H1 (cell line): ENCODE measurements around the gene NAV2. TPM values are rescaled to one million over a fixed set of nuclear protein-coding genes. Genes with fewer than 3 reads are reported as not detected.

ENCODE experiments used
- CTCF ChIA-PET: fragments of 300-600 bp; sonication (Branson Sonifier 250); formaldehyde crosslinking; loops from one replicate; lab custom pipeline; 2021; ENCODE audit not compliant: partially characterized antibody; lab: Charles Lee
- POLR2A ChIA-PET: fragments of 300-600 bp; sonication (Branson Sonifier 250); formaldehyde crosslinking; loops from one replicate; lab custom pipeline; 2021; ENCODE audit warnings: inconsistent platforms; ENCODE audit not compliant: partially characterized antibody; lab: Charles Lee
- DNase-seq, 2 experiments: peaks; one replicate each; pipeline versions ENCODE4 v3.0.0 to v3.0.0-alpha.2; 2010 to 2022; ENCODE audit warnings: low spot score in 2 of 2, low read depth in 1 of 2, mixed read lengths in 1 of 2
- FAIRE-seq: peaks from 2 replicates; lab custom pipeline; 2011; peaks lifted over from hg19 to GRCh38; lab: Jason Lieb, UNC
- H2AFZ ChIP-seq: 2 replicates; pipeline ENCODE4 v1.8.1; 2012; ENCODE audit warnings: low read length, inconsistent platforms
- H2AK5ac ChIP-seq: 2 replicates; pipeline ENCODE4 v1.6.1; 2013; ENCODE audit warnings: low read depth, low read length
- H2BK120ac ChIP-seq: replicated peaks from 2 replicates; pipeline ENCODE3; 2013; ENCODE audit warnings: low read depth, low read length, inconsistent platforms
- H2BK12ac ChIP-seq: 2 replicates; pipeline ENCODE4 v1.6.1; 2013; ENCODE audit warnings: low read depth, low read length
- H2BK15ac ChIP-seq: 2 replicates; pipeline ENCODE4 v1.6.1; 2013; ENCODE audit warnings: low read length
- H2BK20ac ChIP-seq: 2 replicates; pipeline ENCODE4 v1.6.1; 2013; ENCODE audit warnings: low read length
- H2BK5ac ChIP-seq: 2 replicates; pipeline ENCODE4 v1.6.1; 2013; ENCODE audit warnings: low read depth, low read length
- H3K14ac ChIP-seq: 2 replicates; pipeline ENCODE4 v1.6.1; 2013; ENCODE audit warnings: inconsistent platforms; ENCODE audit not compliant: insufficient read length
- H3K18ac ChIP-seq: 2 replicates; pipeline ENCODE4 v1.6.1; 2013; ENCODE audit warnings: low read length; ENCODE audit errors: extremely low read depth
- H3K23ac ChIP-seq: 2 replicates; pipeline ENCODE4 v1.6.1; 2013; ENCODE audit warnings: inconsistent platforms; ENCODE audit not compliant: insufficient read length
- H3K23me2 ChIP-seq: 2 replicates; pipeline ENCODE4 v1.6.1; 2013; ENCODE audit warnings: low read depth, low read length
- H3K27ac ChIP-seq: 2 replicates; pipeline ENCODE4 v1.6.1; 2011; ENCODE audit warnings: low read depth, low read length, inconsistent platforms
- H3K27me3 ChIP-seq, 4 experiments: replicated peaks in 1 of 4; 1 replicate in 1 of 4; 2 replicates in 3 of 4; pipeline versions ENCODE4 v1.6.1 to v1.8.1; 2011 to 2013; ENCODE audit warnings: low read length in 3 of 4, mild to moderate bottlenecking in 3 of 4, inconsistent platforms in 2 of 4, mixed read lengths in 2 of 4, moderate library complexity in 1 of 4; ENCODE audit not compliant: control insufficient read depth in 3 of 4, insufficient read depth in 3 of 4; ENCODE audit errors: extremely low read depth in 1 of 4
- H3K36me3 ChIP-seq, 4 experiments: 2 replicates each; pipeline versions ENCODE4 v1.6.1 to v1.8.1; 2011 to 2013; ENCODE audit warnings: mild to moderate bottlenecking in 4 of 4, low read length in 3 of 4, moderate library complexity in 2 of 4, control low read depth in 1 of 4, inconsistent platforms in 1 of 4; ENCODE audit not compliant: insufficient read depth in 4 of 4, control insufficient read depth in 2 of 4
- H3K4ac ChIP-seq: replicated peaks from 2 replicates; pipeline ENCODE3; 2013; ENCODE audit warnings: low read length, low read depth, mixed read lengths, inconsistent platforms; ENCODE audit not compliant: insufficient read length
- H3K4me1 ChIP-seq, 4 experiments: replicated peaks in 1 of 4; 1 replicate in 1 of 4; 2 replicates in 3 of 4; pipeline versions ENCODE4 v1.6.1 to v1.8.1; 2011 to 2013; ENCODE audit warnings: low read length in 3 of 4, inconsistent platforms in 2 of 4, mixed read lengths in 1 of 4; ENCODE audit not compliant: insufficient read depth in 4 of 4, control insufficient read depth in 3 of 4
- H3K4me2 ChIP-seq, 2 experiments: 2 replicates each; pipeline versions ENCODE4 v1.6.1 to v1.8.1; 2011 to 2013; ENCODE audit warnings: low read depth in 2 of 2, low read length in 2 of 2, control low read depth in 1 of 2, inconsistent platforms in 1 of 2, mild to moderate bottlenecking in 1 of 2; ENCODE audit not compliant: insufficient read depth in 1 of 2
- H3K4me3 ChIP-seq, 4 experiments: fragments of 200-600, 300-600 bp in 1 of 4; sonication (generic), shearing (Covaris generic), sonication (Bioruptor Twin) in 1 of 4; 2 replicates each; pipeline versions ENCODE4 v1.5.1 to v1.8.1; 2011 to 2016; ENCODE audit warnings: low read length in 4 of 4, low read depth in 3 of 4, control low read depth in 2 of 4, inconsistent platforms in 2 of 4, mild to moderate bottlenecking in 2 of 4, mixed read lengths in 1 of 4, moderate library complexity in 1 of 4; ENCODE audit not compliant: insufficient read depth in 2 of 4; ENCODE audit errors: extremely low read depth in 1 of 4
- H3K56ac ChIP-seq: replicated peaks from 2 replicates; pipeline ENCODE3; 2013; ENCODE audit warnings: low read depth, mild to moderate bottlenecking, mixed read lengths, low read length, inconsistent platforms; ENCODE audit not compliant: insufficient read length
- H3K79me1 ChIP-seq: 2 replicates; pipeline ENCODE4 v1.6.1; 2013; ENCODE audit warnings: low read depth, low read length, control low read depth
- H3K79me2 ChIP-seq, 2 experiments: 2 replicates each; pipeline versions ENCODE4 v1.6.1 to v1.8.1; 2012 to 2013; ENCODE audit warnings: low read length in 2 of 2, mild to moderate bottlenecking in 2 of 2, inconsistent platforms in 1 of 2; ENCODE audit not compliant: insufficient read depth in 2 of 2, control insufficient read depth in 1 of 2
- H3K9ac ChIP-seq, 4 experiments: replicated peaks in 1 of 4; 1 replicate in 1 of 4; 2 replicates in 3 of 4; pipeline versions ENCODE4 v1.6.1 to v1.8.1; 2011 to 2013; ENCODE audit warnings: low read depth in 3 of 4, low read length in 3 of 4, control low read depth in 2 of 4, mild to moderate bottlenecking in 2 of 4, moderate library complexity in 2 of 4, inconsistent platforms in 1 of 4; ENCODE audit errors: extremely low read depth in 1 of 4
- H3K9me3 ChIP-seq, 2 experiments: 2 replicates each; pipeline versions ENCODE4 v1.6.1 to v1.8.1; 2012 to 2013; ENCODE audit warnings: mild to moderate bottlenecking in 2 of 2, moderate library complexity in 2 of 2, control low read depth in 1 of 2, inconsistent platforms in 1 of 2, low read depth in 1 of 2, low read length in 1 of 2, mixed read lengths in 1 of 2; ENCODE audit not compliant: insufficient read depth in 2 of 2
- H4K20me1 ChIP-seq, 2 experiments: replicated peaks in 1 of 2; 2 replicates each; pipeline versions ENCODE3 to v1.8.1; 2011 to 2013; ENCODE audit warnings: inconsistent platforms in 2 of 2, low read length in 2 of 2, mild to moderate bottlenecking in 1 of 2; ENCODE audit not compliant: insufficient read depth in 2 of 2, control insufficient read depth in 1 of 2
- H4K5ac ChIP-seq: 2 replicates; pipeline ENCODE4 v1.6.1; 2013; ENCODE audit warnings: low read length, low read depth, mixed read lengths, inconsistent platforms; ENCODE audit not compliant: insufficient read length
- H4K8ac ChIP-seq: 2 replicates; pipeline ENCODE4 v1.8.0; 2013; ENCODE audit warnings: mild to moderate bottlenecking, moderate library complexity, low read length, inconsistent platforms; ENCODE audit not compliant: insufficient read depth; ENCODE audit errors: extremely low read depth
- H4K91ac ChIP-seq: replicated peaks from 2 replicates; pipeline ENCODE3; 2013; ENCODE audit warnings: low read length, mixed read lengths, inconsistent platforms; ENCODE audit not compliant: insufficient read length
- ATF3 ChIP-seq: IDR thresholded peaks from 2 replicates; pipeline ENCODE4 v1.6.1; 2011; ENCODE audit warnings: low read depth, mild to moderate bottlenecking, low read length; ENCODE audit not compliant: insufficient read depth
- BACH1 ChIP-seq: IDR thresholded peaks from 2 replicates; pipeline ENCODE4 v1.6.1; 2012; ENCODE audit warnings: low read length, improper control_type of control experiment
- GABPA ChIP-seq: IDR thresholded peaks from 2 replicates; pipeline ENCODE4 v1.6.1; 2011; ENCODE audit warnings: mild to moderate bottlenecking, low read length, moderate library complexity, borderline replicate concordance; ENCODE audit not compliant: insufficient read depth
- JUN ChIP-seq: IDR thresholded peaks from 2 replicates; pipeline ENCODE4 v1.6.1; 2011; ENCODE audit warnings: low read depth, mild to moderate bottlenecking, improper control_type of control experiment, low read length
- KDM5A ChIP-seq: fragments of 200-600 bp; IDR thresholded peaks from 2 replicates; pipeline ENCODE4 v1.7.1; 2012; ENCODE audit warnings: mild to moderate bottlenecking, low read length, inconsistent platforms, mixed read lengths
- PHF8 ChIP-seq: fragments of 200-600 bp; sonication (generic); conservative IDR thresholded peaks from 2 replicates; pipeline ENCODE4 v1.7.1; 2012; ENCODE audit warnings: low read depth, mild to moderate bottlenecking, inconsistent platforms, low read length, moderate library complexity
- POLR2AphosphoS5 ChIP-seq: IDR thresholded peaks from 2 replicates; pipeline ENCODE4 v1.6.1; 2011; ENCODE audit warnings: low read depth, low read length
- POU5F1 ChIP-seq: IDR thresholded peaks from 2 replicates; pipeline ENCODE4 v1.6.1; 2011; ENCODE audit warnings: low read depth, mild to moderate bottlenecking, low read length, moderate library complexity
- RXRA ChIP-seq: IDR thresholded peaks from 2 replicates; pipeline ENCODE4 v1.6.1; 2011; ENCODE audit warnings: low read depth, mild to moderate bottlenecking, low read length, moderate library complexity; ENCODE audit not compliant: insufficient read depth
- SIRT6 ChIP-seq: IDR thresholded peaks from one replicate; pipeline ENCODE4 v1.7.1; 2012; ENCODE audit warnings: low read length, inconsistent platforms
- SUZ12 ChIP-seq: fragments of 200-600 bp; sonication (generic); IDR thresholded peaks from 2 replicates; pipeline ENCODE4 v1.6.1; 2012; ENCODE audit warnings: mild to moderate bottlenecking, inconsistent platforms, low read length, moderate library complexity, mixed read lengths
- TAF7 ChIP-seq: optimal IDR thresholded peaks from 2 replicates; pipeline ENCODE3; 2011; ENCODE audit warnings: low read depth, mild to moderate bottlenecking, inconsistent platforms, low read length, moderate library complexity, borderline replicate concordance
- TCF12 ChIP-seq: IDR thresholded peaks from 2 replicates; pipeline ENCODE4 v1.6.1; 2011; ENCODE audit warnings: low read depth, mild to moderate bottlenecking, low read length
- ZNF274 ChIP-seq: IDR thresholded peaks from 2 replicates; pipeline ENCODE4 v1.7.0; 2012; ENCODE audit warnings: low read length, borderline replicate concordance; ENCODE audit errors: extremely low read depth
- WGBS, 2 experiments: shearing (Covaris generic) in 1 of 2; methylation state at CpG; one replicate each; pipeline versions ENCODE4 v1.1.6 to v1.1.7; 2013 to 2015; ENCODE audit warnings: low lambda C conversion rate in 2 of 2, mixed read lengths in 2 of 2, inconsistent platforms in 1 of 2, low coverage in 1 of 2, missing lambda C conversion rate in 1 of 2; ENCODE audit not compliant: insufficient replicate concordance in 2 of 2, insufficient coverage in 1 of 2, insufficient read length in 1 of 2; ENCODE audit errors: extremely low coverage in 1 of 2, missing lambda C conversion rate in 1 of 2; 5-methylcytosine and 5-hydroxymethylcytosine counted together
- polyA plus RNA-seq, 7 experiments: library from polyadenylated mRNA; depleted of rRNA in 3 of 7; stranded (reverse) in 5 of 7; unstranded in 2 of 7; fragments of >200 nt in 5 of 7; fragments of 200-250 nt in 2 of 7; gene quantifications; 1 replicate in 5 of 7; 2 replicates in 1 of 7; 4 replicates in 1 of 7; pipeline versions ENCODE4 v1.2.1 to v1.2.3, GENCODE V29; 2011 to 2013; ENCODE audit warnings: missing spikeins in 2 of 7, mixed read lengths in 2 of 7
- total RNA-seq: library from RNA; stranded (reverse); fragmentation: NEBNext Ultra II Directional; extraction: Animal tissue kit (Norgen Biotek cat#: 25700); gene quantifications from 2 replicates; pipeline ENCODE4 v1.2.1, GENCODE V29; 2021

NAV2 gene
- total and polyA plus RNA-seq, 2 of the 8 experiments (the other 6 are each of a cell fraction or from before 2014, with no cell fraction given), result 35.6 to 73.6 TPM

GRCh38 chr11:19812096-19812495 lies 99.5 kb downstream of the NAV2 start:
- CTCF ChIA-PET, result interaction anchor here (1.0 to 6.7 kb wide), 6 partner anchors 11 to 248 kb away, joined by 3 to 88 read pairs (median 19); no protein-coding TSS in a partner anchor
- TF ChIP-seq POLR2AphosphoS5 (no peak), SUZ12 (no peak), TAF7 (no peak), BACH1 (no peak), KDM5A (no peak), SIRT6 (no peak), RXRA (no peak), GABPA (no peak), ATF3 (no peak), PHF8 (no peak), TCF12 (no peak), JUN (no peak), ZNF274 (no peak), POU5F1 (no peak)

More at GRCh38 chr11:19812096-19812495, 99.5 kb downstream of the NAV2 start:
- no peak overlapping the region for H3K9ac ChIP-seq
- POLR2A ChIA-PET, result no interaction called here
- no peak overlapping the region for H2BK15ac ChIP-seq
- no peak overlapping the region for H3K4me3 ChIP-seq
- no peak overlapping the region for H2AFZ ChIP-seq
- FAIRE-seq, result no peak
- H3K56ac ChIP-seq, result no peak overlapping the region
- no peak overlapping the region for H2BK20ac ChIP-seq
- H3K79me2 ChIP-seq, result peaks cover 5 to 88% of the 10 kb centered on the region in 2 experiments; a peak in 3 of 4 replicates
- H3K4me2 ChIP-seq, result no peak overlapping the region
- H3K23ac ChIP-seq, result no peak overlapping the region
- no peaks in the 10 kb centered on the region for H3K9me3 ChIP-seq
- no peak overlapping the region for H4K5ac ChIP-seq
- no peaks in the 10 kb centered on the region for H3K27me3 ChIP-seq
- H3K27ac ChIP-seq, result no peak overlapping the region
- WGBS, 2 experiments, result 83% methylated on average over 1 of the region's 1 CpG; no CpG with 5 or more reads in 1 of the 2 experiments
- no peak overlapping the region for H4K8ac ChIP-seq
- no peak overlapping the region for H4K91ac ChIP-seq
- no peak overlapping the region for H2BK120ac ChIP-seq
- no peaks in the 10 kb centered on the region for H3K36me3 ChIP-seq
- no peak overlapping the region for H2BK5ac ChIP-seq
- peaks cover 10% of the 10 kb centered on the region for H3K79me1 ChIP-seq
- no peak overlapping the region for H3K4ac ChIP-seq
- H3K4me1 ChIP-seq, result peaks cover 26 to 47% (median 36%) of the 10 kb centered on the region in 4 experiments
- H2BK12ac ChIP-seq, result no peak overlapping the region
- peaks cover 0 to 2% of the 10 kb centered on the region in 2 experiments for H4K20me1 ChIP-seq
- no peak for DNase-seq
- H3K18ac ChIP-seq, result no peak overlapping the region
- no peak overlapping the region for H2AK5ac ChIP-seq
- no peak overlapping the region for H3K14ac ChIP-seq
- no peaks in the 10 kb centered on the region for H3K23me2 ChIP-seq
